ENCODE measurements around the gene MZT2B. TPM values are rescaled to one million over a fixed set of nuclear protein-coding genes. Genes with fewer than 3 reads are reported as not detected.
"Not testable (repeated sequence)": the region's sequence is repeated elsewhere in the genome, so short reads cannot be mapped to it uniquely, and the experiment has no call there.

Gene MZT2B
- total RNA-seq, 1 experiment from 2014 or later, result 198 TPM

GRCh38 chr2:130155956-130156623 lies 26.0 kb upstream of the MZT2B start:
- not testable (repeated sequence) for H4K8ac ChIP-seq (replicated peaks; ENCODE audit: insufficient read length, low read depth, low read length); H3K27me3 ChIP-seq (ENCODE audit: insufficient read depth, low read length); H2BK5ac ChIP-seq (ENCODE audit: insufficient read length, low read length); H4K5ac ChIP-seq (ENCODE audit: insufficient read length, low read depth, low read length); H3K27me3 Mint-ChIP-seq (ENCODE audit: low read depth); H2BK12ac ChIP-seq (ENCODE audit: insufficient read length, low read depth, low read length); H3K4ac ChIP-seq (ENCODE audit: low read depth, low read length); H4K20me1 ChIP-seq (ENCODE audit: control insufficient read depth, insufficient read depth, insufficient read length); H3K9me3 Mint-ChIP-seq; H3K27ac ChIP-seq (ENCODE audit: insufficient read length, low read depth, low read length); H3K4me3 Mint-ChIP-seq; H3K4me1 Mint-ChIP-seq; H2AK5ac ChIP-seq (ENCODE audit: insufficient read length, low read length); H3K4me1 ChIP-seq (ENCODE audit: insufficient read depth, low read length); H2BK15ac ChIP-seq (ENCODE audit: low read depth, low read length); H2BK20ac ChIP-seq (ENCODE audit: low read depth, low read length, poor library complexity, severe bottlenecking); H2BK120ac ChIP-seq (ENCODE audit: low read depth, low read length, poor library complexity, severe bottlenecking); H3K4me2 ChIP-seq (ENCODE audit: insufficient read depth, insufficient read length, low read length); H3K79me2 ChIP-seq (ENCODE audit: insufficient read depth, low read length); H3K56ac ChIP-seq (ENCODE audit: insufficient read length, low read depth, low read length); H3K14ac ChIP-seq (ENCODE audit: insufficient read depth, low read length); H3K23ac ChIP-seq (ENCODE audit: insufficient read length, low read depth, low read length); H3K9me3 ChIP-seq (ENCODE audit: control insufficient read depth, low read depth, low read length); H3T11ph ChIP-seq (ENCODE audit: low read length); H2AFZ ChIP-seq (ENCODE audit: low read length); H3K9ac ChIP-seq (ENCODE audit: extremely low read depth, insufficient read length, low read length); H3K23me2 ChIP-seq (ENCODE audit: insufficient read length, low read depth, low read length, poor library complexity, severe bottlenecking); H3K79me1 ChIP-seq (ENCODE audit: insufficient read depth, low read depth, low read length, poor library complexity, severe bottlenecking); H3K18ac ChIP-seq (ENCODE audit: insufficient read length, low read depth, low read length)
- peak; percentile 74 for TF ChIP-seq CTCF (conservative IDR thresholded peaks at IDR 0.05)
- H4K91ac ChIP-seq (ENCODE audit: insufficient read length, low read depth, low read length), result peak overlapping the region; percentile 19
- peaks cover 8 to 53% (median 39%) of the 10 kb centered on the region in 3 experiments; a peak in 6 of 7 replicates for H3K36me3 Mint-ChIP-seq (ENCODE audit: insufficient read depth in 1 of 3, low read depth in 3 of 3)
- H3K27ac Mint-ChIP-seq, result peak overlapping the region in 1 of 3 experiments; percentile 52; a peak in 2 of 7 replicates
- DNase-seq, result peak; percentile 74
- WGBS (ENCODE audit: extremely low coverage, insufficient read length, low lambda C conversion rate), result no CpG with 5 or more reads among the region's 16 CpGs

All from H9 (cell line).